ENCODE results near the gene SPG11.
A peak's percentile ranks its signal among the peaks of the same experiment; 100 is the strongest.

Gene SPG11

DNA sequence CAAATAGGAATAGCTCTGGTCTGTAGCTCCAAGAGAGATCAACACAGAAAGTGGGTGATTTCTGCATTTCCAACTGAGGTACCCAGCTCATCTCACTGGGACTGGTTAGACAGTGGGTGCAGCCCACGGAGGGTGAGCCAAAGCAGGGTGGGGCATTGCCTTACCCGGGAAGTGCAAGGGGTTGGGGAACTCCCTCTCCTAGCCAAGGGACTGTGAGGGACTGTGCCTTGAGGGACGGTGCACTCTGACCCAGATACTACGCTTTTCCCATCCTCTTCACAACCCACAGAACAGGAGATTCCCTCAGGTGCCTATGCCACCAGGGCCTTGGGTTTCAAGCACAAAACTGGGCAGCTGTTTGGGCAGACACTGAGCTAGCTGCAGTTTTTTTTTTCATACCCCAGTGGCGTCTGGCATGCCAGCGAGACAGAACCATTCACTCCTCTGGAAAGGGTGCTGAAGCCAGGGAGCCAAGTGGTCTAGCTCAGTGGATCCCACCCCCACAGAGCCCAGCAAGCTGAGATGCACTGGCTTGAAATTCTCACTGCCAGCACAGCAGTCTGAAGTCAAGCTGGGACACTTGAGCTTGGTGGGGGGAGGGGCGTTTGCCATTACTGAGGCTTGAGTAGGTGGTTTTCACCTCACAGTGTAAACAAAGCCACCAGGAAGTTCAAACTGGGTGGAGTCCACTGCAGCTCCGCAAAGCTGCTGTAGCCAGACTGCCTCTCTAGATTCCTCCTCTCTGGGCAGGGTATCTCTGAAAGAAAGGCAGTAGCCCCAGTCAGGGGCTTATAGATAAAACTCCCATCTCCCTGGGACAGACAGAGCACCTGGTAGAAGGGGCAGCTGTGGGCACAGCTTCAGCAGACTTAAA, 19.6 kb upstream of the SPG11 start:
- DNase-seq (ENCODE audit: low read depth in 2 of 3, low spot score in 1 of 3), result peak; percentile 63 to 70 (median 65)

DNA sequence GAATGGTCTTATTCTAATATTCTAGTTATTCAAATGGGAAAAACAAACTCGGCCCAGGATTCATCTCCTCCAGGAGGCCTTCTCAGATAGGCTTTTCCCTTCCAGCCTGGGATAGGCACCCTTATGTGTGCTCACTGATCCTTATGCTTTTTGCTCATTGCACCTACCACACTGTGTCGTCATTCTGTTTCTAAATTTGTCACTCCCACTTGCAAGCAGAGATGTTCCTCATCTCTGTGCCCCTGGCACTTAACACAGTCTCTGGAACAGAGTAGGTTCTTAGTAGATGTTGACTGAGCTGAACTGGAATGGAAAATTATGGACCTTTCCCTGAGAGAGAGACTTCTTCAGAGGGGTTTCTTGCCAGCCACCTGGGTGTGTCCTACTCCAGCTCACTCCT, 18.7 kb upstream of the SPG11 start:
- DNase-seq (ENCODE audit: low read depth in 2 of 3, low spot score in 1 of 3), result no peak

DNA sequence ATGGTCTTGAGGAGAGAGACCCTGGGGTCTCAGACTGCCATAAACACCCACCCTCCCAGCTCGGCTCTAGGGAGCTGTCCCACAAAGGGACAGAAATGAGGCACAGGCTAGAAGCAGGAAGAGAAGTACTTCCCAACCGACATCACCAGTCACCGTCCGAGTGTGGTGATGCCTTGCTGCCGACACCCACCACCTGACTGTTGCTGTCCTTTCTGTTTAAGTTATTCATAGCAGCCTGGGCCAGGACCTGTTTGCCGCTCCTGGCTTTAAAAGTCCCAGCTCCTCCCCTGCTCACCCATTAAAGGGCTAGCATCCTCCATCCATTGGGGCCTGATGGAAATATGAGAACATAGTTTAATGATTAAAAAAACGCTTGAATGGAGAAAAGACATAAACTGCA, 13.2 kb upstream of the SPG11 start:
- peak in 1 of 3 donors; percentile 25 for DNase-seq (ENCODE audit: low read depth in 2 of 3, low spot score in 1 of 3)

DNA sequence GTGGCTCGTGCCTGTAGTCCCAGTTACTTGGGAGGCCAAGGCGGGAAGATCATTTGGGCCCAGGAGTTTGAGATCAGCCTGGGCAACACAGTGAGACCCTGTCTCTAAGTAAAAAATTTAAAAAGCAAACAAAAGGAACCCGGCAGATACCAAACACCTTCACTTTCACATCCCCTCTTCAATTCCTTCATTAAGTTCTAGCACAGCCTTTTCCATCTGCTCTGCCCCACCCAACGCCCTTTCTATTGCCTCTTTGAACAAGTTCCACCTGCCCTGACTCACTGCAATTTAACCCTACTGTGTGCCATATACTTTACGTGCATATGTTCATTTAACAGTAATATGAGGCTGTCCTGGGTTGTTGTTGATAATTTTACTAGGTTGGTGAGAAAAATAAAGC, 12.4 kb upstream of the SPG11 start:
- no peak for DNase-seq (ENCODE audit: low read depth in 2 of 3, low spot score in 1 of 3)

DNA sequence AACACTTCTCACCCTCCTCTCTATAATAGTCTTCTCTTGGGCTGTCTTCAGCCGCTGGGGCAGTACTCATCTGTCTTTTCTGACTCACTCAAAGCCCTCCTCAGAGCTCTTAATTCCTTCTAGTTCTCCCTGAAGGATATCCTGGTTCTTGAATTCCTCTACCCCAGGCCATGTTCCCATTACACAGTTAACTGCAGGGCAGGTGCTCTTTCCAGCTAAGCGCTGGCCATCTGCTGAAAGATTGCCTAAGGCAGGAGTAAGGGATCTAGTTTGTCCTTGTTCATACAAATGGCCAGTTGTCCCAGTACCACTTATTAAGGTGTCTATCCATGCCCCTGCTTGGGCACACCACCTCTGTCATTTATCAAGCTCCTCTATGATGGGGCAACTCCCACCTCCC, 10.2 kb upstream of the SPG11 start:
- DNase-seq (ENCODE audit: low read depth in 2 of 3, low spot score in 1 of 3), result no peak

DNA sequence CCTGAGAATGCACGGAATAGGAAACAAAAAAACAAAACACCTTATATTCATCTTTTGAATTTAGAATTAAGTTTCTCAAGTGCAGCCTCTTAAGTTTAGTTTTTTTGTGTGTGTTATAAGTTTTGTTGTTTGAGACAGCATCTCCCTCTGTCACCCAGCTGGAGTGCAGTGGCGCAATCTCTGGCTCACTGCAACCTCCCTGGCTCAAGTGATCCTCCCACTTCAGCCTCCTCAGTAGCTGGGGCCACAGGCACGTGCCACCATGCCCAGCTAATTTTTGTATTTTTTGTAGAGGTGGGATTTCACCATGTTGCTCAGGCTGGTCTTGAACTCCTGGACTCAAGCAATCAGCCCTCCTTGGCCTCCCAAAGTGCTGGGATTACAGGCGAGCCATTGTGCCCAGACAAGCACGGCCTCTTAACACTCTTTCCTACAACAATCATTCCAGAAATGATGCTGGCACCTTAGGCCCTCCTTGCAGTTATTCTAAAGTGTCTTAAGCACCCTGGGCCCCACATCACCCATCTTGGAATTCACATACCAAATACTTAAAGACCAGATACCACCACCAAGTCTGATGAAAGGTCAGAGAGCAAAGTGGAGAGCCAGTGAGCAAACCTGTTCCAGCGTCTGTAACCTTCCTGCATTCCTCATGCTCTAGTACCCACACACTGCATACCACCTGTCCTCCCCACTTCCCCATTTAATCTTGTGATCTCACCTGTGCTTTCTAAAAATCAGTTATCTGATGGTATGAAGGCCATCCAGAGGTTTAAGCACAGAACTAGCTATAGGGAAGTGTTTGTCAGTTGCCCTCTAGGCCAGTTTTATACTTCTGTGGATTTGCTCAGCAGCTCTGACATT, 6.9 kb upstream of the SPG11 start:
- DNase-seq (ENCODE audit: low read depth in 2 of 3, low spot score in 1 of 3), result no peak

DNA sequence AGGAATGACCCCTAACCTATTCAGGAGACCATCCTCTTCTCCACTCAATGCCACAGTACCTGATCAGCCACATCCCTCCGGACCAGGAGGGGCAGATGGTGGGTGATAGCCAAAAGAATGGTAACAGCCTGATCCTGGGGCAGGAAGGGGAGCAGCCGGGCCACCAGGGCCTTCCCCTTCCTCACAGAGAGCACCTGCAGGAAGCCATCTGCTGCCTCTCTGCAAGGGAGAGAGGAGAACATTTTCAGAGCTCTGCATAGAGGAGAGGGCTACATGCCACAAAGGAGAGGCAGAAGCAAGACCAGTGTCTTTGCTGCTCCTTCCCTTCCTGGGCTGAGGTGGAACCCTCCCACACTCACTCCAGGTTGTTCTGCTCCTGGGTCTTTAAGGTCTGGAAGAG, 5.5 kb upstream of the SPG11 start:
- DNase-seq (ENCODE audit: low read depth in 2 of 3, low spot score in 1 of 3), result no peak

DNA sequence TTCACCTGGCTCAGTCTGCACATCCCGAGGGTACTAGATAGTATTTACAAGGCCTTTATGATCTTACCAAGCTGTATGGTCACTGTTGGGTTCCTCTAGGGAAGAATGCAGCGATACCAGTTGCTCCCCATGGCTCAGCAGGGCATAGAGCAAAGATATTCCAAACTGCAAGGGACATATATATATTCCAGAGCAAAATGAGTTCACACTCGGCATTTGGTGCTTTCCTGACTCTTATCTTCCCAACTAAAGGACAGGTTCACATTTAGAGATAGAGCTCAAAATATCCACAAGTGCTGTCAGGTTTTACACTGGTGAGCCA, 3.5 kb upstream of the SPG11 start:
- DNase-seq (ENCODE audit: low read depth in 2 of 3, low spot score in 1 of 3), result no peak

DNA sequence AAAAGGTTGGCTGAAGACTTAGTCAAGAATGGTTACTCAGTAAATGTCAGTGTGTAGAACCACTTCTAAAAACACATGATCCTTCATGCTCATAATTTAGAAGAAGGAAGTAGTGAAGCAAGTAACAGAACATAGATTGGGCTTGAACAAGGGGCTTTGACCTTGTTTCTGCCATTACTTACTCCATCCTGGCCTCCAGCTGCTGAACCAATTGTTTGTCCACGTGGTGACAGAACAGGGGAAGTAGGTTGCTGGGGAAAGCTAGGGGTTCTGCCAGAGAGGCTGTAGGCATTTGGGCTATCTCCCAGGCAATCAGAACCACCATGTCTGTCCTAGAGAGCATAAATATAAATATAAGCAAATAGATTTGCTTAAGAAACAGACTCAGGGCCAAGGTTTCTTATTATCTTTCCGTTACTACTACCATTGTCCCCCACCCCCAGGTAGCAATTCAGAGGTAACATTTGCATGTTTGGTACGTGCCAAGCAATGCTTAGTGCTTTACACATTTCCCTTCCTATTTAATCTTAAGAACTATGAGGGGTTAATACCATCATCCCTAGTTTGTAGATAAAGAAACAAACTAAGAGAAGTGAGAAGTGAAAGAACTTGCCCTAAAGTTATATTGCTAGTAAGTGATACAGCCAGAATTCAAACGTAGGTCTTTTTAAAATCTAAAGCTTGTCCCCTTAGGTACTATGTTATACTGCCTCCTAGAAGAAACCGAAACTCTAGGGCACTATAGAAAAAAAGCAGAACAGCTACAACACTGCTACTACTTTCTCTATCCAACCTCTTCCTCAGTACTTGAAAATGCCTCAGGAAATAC, 3.0 kb upstream of the SPG11 start:
- DNase-seq (ENCODE audit: low read depth in 2 of 3, low spot score in 1 of 3), result no peak

DNA sequence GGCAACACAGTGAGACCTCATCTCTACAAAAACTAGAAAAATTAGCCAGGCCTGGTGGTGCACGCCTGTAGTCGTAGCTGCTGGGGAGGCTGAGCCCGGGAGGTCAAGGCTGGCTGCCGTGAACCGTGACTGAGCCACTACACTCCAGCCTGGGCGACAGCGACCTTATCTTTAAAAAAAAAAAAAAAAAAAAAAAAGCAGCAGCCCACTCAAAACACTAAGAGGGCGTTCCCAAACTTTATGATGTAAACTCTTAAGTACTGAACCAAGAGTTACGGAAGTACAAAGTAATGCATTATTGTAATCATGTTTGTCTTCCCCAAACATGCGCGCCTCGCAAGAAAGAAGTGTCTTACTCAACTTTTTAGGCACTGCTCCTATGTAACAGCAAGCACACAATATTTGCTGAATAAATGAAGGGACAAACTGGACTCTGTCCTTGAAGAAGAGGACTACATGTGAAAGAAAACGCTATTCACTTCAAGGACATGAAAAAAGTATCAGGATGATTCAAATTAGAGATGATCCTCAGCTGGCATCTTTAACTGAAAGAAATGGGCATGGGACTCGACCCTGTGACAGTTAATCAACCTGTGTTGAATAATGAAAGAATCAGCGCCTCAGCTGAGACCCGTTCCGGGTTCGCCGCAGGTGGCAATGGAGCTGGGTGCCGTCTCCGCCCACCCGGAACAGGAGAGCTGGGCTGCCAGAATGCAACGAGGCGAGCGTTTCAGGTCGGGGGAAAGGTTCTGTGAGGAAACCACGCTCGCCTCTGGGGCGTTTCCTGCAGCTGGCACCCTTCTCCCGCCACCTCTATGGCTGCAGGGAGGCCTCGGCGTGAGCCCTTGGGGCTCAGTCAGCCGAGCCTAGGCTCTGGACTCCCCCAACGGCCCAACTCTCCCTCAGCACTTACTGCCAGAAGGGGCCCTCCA, 718 bp downstream of the SPG11 start:
- peak in 2 of 3 donors; percentile 72 to 76 for DNase-seq (ENCODE audit: low read depth in 2 of 3, low spot score in 1 of 3)

DNA sequence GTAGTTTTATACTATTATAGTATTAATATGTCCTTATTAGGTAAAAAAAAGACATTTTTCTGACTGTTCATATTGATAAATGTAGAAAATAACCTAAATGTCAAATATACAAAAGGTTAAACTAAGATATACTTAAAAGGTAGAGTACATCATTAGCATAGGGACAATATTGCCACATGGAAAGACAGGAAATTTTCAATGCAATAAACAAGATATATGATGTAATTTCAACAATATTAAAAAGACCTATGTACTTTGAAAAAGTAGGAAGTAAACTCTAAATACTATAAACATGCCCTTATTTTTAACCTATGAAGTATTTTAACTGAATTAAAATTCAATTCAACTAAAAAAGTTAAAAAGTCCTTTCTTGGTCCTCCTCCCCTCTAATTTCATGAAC, 1.9 kb downstream of the SPG11 start:
- DNase-seq (ENCODE audit: low read depth in 2 of 3, low spot score in 1 of 3), result no peak

DNA sequence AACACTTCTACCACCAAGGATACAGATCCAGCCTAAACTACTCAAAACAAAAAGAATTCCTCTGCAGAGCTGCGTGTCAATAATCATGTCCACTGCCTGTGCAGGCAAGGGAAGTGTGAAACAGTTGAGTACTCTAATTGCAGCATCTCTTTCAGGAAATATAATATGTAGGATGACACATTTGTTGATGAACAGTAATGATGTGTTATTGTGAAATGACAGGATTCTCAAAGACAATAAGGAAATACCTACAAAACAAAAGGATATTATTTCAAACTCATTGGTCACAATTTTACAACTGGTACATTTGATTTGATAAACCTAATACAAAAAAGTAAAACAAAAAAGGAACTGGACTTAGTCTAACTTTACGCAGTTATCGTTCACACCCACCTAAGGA, 4.4 kb downstream of the SPG11 start:
- no peak for DNase-seq (ENCODE audit: low read depth in 2 of 3, low spot score in 1 of 3)

DNA sequence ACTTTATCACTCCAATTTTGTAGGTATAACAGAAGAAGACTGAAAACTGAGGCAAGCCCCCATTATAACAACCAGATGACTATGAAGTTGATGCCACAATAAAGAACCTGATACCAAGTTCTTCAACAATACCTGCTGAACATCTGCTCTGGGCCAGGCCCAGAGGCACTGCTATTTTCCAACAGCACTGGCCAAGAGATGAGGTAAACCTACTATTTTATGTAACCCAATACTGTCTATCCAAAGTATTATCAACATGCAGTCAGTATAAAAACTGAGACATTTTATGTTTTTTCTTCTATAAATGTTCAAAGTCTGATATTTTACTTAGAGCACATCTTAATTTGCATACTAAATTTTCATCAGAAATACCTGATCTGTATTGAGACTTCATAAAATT, 6.1 kb downstream of the SPG11 start:
- no peak for DNase-seq (ENCODE audit: low read depth in 2 of 3, low spot score in 1 of 3)

DNA sequence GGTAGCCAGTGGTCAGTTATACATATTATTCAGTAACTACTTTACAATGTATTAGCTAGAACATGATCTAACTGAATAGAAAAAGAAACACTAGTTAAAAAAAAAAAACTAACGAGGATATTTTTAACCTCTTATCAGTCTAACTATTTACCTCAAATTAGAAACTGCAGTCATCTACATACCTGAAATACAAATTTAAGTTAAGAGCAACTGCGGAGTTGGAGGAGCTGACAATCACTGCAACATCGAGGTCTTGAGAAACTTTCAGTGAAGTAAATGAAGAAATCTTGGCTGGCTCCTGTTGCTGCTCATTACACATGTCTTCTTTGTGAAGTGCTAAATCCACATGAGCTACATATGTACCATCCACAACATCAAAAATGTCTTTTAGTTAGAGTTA, 6.5 kb downstream of the SPG11 start:
- no peak for DNase-seq (ENCODE audit: low read depth in 2 of 3, low spot score in 1 of 3)

DNA sequence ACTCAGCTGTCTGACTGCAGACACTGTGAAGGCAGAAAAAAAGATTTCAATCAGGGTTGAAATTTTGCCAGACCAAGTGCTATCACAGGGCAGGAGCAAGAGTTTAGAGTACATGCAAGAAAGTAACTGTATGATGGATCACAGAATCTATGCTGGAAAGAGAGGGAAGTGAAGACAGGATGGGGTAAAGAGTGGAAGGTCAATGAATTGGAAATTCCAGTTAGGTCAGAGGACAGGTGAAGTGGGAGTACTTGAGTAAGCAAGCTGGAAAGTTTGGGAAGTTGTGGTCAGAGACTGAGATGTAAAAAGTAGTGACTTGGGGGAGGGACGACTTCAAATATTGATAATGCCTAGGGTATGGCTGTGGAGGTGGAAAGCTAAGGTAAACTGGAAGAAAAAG, 7.2 kb downstream of the SPG11 start:
- no peak for DNase-seq (ENCODE audit: low read depth in 2 of 3, low spot score in 1 of 3)

DNA sequence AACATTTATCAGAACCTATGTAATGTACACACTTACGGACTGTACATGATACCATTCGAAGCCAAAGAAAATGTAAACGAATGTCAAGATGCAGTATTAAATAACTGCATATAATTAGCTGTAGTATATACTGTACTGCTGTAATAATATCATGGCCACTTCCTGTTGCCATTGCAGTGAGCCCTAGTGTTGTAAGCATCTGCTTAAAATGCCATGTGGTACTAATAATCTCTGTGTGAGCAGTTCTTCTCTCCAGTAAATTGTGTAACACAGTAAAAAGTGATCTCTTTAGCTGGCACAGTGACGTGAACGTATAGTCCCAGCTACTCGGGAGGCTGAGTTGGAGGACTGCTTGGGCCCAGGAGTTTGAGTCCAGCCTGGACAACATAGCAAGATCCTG, 8.6 kb downstream of the SPG11 start:
- DNase-seq (ENCODE audit: low read depth in 2 of 3, low spot score in 1 of 3), result no peak

DNA sequence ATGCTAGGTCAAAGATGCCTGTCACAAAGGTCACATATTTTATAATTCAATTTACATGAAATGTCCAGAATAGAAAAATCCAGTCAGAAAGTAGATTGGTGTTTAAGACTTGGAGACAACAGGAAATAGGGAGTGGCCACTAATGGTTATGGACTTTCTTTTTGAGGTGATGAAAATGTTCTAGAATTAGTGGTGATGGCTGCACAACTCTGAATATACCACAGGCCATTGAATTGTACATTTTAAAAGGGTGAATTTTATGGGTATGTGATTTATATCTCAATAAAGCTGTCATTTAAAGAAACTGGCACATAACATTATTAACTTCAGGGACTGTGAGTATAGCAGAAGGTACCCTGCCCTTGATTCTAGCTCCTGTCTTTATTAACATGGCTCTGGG, 15.8 kb downstream of the SPG11 start:
- DNase-seq (ENCODE audit: low read depth in 2 of 3, low spot score in 1 of 3), result no peak

DNA sequence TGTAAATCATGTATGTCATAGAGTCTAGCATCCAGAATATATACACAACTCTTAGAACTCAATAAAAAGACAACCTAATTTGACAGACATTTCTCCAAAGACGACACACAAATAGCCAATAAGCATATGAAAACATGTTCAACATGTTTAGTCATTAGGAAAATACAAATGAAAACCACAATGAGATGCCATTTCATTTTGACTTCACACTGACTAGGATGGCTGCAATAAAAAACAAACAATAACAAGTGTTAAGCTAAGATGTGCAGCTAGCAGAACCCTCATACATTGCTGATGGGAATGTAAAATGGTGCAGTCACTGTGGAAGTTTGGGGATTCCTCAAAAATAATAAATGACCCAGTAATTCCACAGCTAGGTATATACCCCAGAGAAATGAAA, 16.4 kb downstream of the SPG11 start:
- no peak for DNase-seq (ENCODE audit: low read depth in 2 of 3, low spot score in 1 of 3)

DNA sequence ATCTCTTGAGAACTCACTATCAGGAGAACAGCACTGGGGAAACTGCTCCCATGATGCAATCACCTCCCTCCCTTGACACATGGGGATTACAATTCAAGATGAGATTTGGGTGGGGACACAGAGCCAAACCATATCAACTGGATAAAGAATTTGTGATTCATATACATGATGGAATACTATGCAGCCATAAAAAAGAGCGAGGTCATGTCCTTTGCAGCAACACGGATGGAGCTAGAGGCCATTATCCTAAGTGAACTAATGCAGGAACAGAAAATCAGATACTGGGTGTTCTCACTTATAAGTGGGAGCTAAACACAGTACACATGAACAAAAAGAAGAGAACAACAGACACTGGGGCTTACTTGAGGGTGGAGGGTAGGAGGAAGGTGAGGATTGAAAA, 17.0 kb downstream of the SPG11 start:
- no peak for DNase-seq (ENCODE audit: low read depth in 2 of 3, low spot score in 1 of 3)

DNA sequence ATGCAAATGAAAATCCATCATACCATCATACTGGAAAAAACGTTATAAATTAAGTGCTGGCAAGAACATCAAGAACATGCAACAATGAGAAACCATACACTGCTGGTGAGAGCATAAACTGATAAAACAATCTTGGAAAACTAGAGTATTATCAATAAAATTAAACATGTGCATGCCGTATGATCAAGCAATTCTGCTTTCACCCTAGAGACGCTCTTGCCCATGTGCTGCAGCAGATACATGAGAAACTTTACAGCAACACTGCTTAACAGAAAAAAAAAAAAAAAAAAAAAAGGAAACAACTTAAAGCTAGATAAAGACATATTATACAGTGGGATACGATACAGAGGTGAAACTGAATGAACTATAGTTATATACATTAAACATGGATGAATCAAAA, 21.8 kb downstream of the SPG11 start:
- no peak for DNase-seq (ENCODE audit: low read depth in 2 of 3, low spot score in 1 of 3)

DNA sequence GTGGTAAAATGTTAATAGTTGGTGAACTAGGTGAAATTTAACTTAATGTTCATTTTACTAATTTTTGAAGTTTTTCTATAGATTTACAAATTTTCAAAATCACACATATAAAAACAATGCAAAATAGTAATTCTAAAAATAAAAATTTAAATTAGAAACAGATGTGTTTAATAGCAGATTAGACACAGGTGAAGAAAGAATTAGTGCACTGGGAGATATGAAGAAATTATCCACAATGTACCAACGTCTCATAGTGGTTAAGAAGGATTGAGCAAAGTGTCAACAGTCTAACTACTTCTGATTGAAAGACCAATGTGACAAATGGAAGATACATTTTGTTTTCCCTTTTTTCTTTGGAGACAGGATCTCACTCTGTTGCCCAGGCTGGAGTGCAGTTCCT, 26.5 kb downstream of the SPG11 start:
- DNase-seq (ENCODE audit: low read depth in 2 of 3, low spot score in 1 of 3), result no peak
